MCF 10A (cell line): ENCODE measurements around the gene CD300H. TPM values are rescaled to one million over a fixed set of nuclear protein-coding genes. Genes with fewer than 3 reads are reported as not detected.

ENCODE experiments used
- BruUV-seq: library from RNA; stranded (reverse); fragments of 400-500 nt; replicated peaks from 2 replicates; lab custom pipeline; 2021; lab: Mats Ljungman, UMichigan
- CTCF ChIA-PET: fragments of 300-600 bp; sonication (Branson Sonifier 250); formaldehyde crosslinking; extraction: SDS; loops from one replicate; lab custom pipeline; 2021; ENCODE audit warnings: antibody characterized with exemption, inconsistent platforms; lab: Yijun Ruan, JAX
- POLR2A ChIA-PET: fragments of 300-600, 350-650 bp; sonication (Branson Sonifier 250); formaldehyde crosslinking; extraction: SDS; loops from one replicate; lab custom pipeline; 2020; ENCODE audit warnings: antibody characterized with exemption, inconsistent platforms; lab: Yijun Ruan, JAX
- DNase-seq: peaks from one replicate; pipeline ENCODE4 v3.0.0-alpha.2; 2018; ENCODE audit not compliant: unreplicated experiment
- H3K27ac Mint-ChIP-seq: one replicate; pipeline ENCODE4 v1.8.0; 2022; ENCODE audit warnings: mild to moderate bottlenecking, low read depth, mixed read lengths; ENCODE audit not compliant: unreplicated experiment
- H3K27me3 Mint-ChIP-seq: one replicate; pipeline ENCODE4 v1.8.0; 2022; ENCODE audit warnings: mixed read lengths; ENCODE audit not compliant: insufficient read depth, unreplicated experiment
- H3K36me3 Mint-ChIP-seq: one replicate; pipeline ENCODE4 v1.8.0; 2022; ENCODE audit warnings: mild to moderate bottlenecking, moderate library complexity, mixed read lengths; ENCODE audit not compliant: insufficient read depth, unreplicated experiment
- H3K4me1 Mint-ChIP-seq: one replicate; pipeline ENCODE4 v1.8.0; 2022; ENCODE audit warnings: mixed read lengths; ENCODE audit not compliant: insufficient read depth, unreplicated experiment
- H3K4me3 Mint-ChIP-seq: one replicate; pipeline ENCODE4 v1.8.0; 2022; ENCODE audit warnings: mild to moderate bottlenecking, moderate library complexity, mixed read lengths; ENCODE audit not compliant: unreplicated experiment
- H3K9me3 Mint-ChIP-seq: one replicate; pipeline ENCODE4 v1.8.0; 2022; ENCODE audit warnings: mixed read lengths; ENCODE audit not compliant: unreplicated experiment
- CTCF ChIP-seq: fragments of 200-600 bp; IDR thresholded peaks from one replicate; pipeline ENCODE4 v1.8.0; 2022; ENCODE audit warnings: antibody characterized with exemption, mild to moderate bottlenecking; ENCODE audit not compliant: unreplicated experiment
- intact Hi-C: fragments of 100-400 bp; cut with micrococcal nuclease; formaldehyde crosslinking; loops from 2 replicates; pipeline ENCODE4 v1.14.1; 2022
- total RNA-seq: library from RNA; stranded (reverse); gene quantifications from 2 replicates; pipeline ENCODE4 v1.2.3, GENCODE V29; 2022

Gene CD300H
- total RNA-seq, 1 experiment from 2014 or later: not detected

GRCh38 chr17:74526681-74527080 lies 40.6 kb downstream of the CD300H start:
- intact Hi-C loops: no loop called here
- TF ChIP-seq CTCF: no peak
- BruUV-seq: no TSS peak
- no peak overlapping the region for H3K27ac Mint-ChIP-seq
- H3K4me3 Mint-ChIP-seq: no peak overlapping the region
- no peak for DNase-seq
- no peaks in the 10 kb centered on the region for H3K9me3 Mint-ChIP-seq
- peaks cover 4% of the 10 kb centered on the region for H3K36me3 Mint-ChIP-seq
- H3K4me1 Mint-ChIP-seq: no peaks in the 10 kb centered on the region
- CTCF ChIA-PET: interaction anchor here (0.7 kb wide), 3 partner anchors 25 to 225 kb away, joined by 3 to 4 read pairs (median 3); no protein-coding TSS in a partner anchor
- POLR2A ChIA-PET: interaction anchor here (0.9 kb wide), 1 partner anchor 8 kb away, joined by 3 read pairs; no protein-coding TSS in a partner anchor
- H3K27me3 Mint-ChIP-seq: peaks cover 82% of the 10 kb centered on the region

- intact Hi-C loops: no loop called here
- TF ChIP-seq CTCF: no peak
- H3K4me3 Mint-ChIP-seq: no peak overlapping the region
- H3K36me3 Mint-ChIP-seq: no peaks in the 10 kb centered on the region
- no peaks in the 10 kb centered on the region for H3K9me3 Mint-ChIP-seq
- CTCF ChIA-PET: interaction anchor here (0.7 kb wide), 2 partner anchors 26 to 224 kb away, joined by 3 to 4 read pairs; no protein-coding TSS in a partner anchor
- H3K4me1 Mint-ChIP-seq: peaks cover 3% of the 10 kb centered on the region
- H3K27me3 Mint-ChIP-seq: peaks cover 74% of the 10 kb centered on the region
- POLR2A ChIA-PET: no interaction called here
- BruUV-seq: no TSS peak
- no peak overlapping the region for H3K27ac Mint-ChIP-seq
- DNase-seq: no peak
These were observed 41.5 kb downstream of the CD300H start for GRCh38 chr17:74525781-74526288.

DNA sequence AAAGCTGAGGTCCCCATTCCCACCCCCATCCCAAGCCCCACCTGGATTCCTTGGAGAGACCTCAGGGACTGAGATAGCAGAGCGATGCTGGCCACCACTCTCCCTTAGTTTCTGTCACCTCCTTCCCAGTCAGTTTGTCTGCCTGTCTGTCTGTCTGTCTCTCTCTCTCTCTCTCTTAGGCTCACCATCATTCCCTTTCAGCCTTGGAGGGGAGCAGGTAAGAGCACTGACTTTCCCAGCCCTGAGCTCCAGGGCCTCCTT lies 41.9 kb downstream of the CD300H start:
- H3K9me3 Mint-ChIP-seq: no peaks in the 10 kb centered on the region
- H3K27me3 Mint-ChIP-seq: peaks cover 69% of the 10 kb centered on the region
- peaks cover 5% of the 10 kb centered on the region for H3K4me1 Mint-ChIP-seq
- intact Hi-C loops: no loop called here
- ChIA-PET POLR2A (no interaction called here), CTCF (interaction anchor here (1.2 kb wide), 1 partner anchor 31 kb away, joined by 3 read pairs; no protein-coding TSS in a partner anchor)
- no TSS peak for BruUV-seq
- H3K36me3 Mint-ChIP-seq: no peaks in the 10 kb centered on the region
- no peak for DNase-seq
- no peak overlapping the region for H3K4me3 Mint-ChIP-seq
- no peak for TF ChIP-seq CTCF
- no peak overlapping the region for H3K27ac Mint-ChIP-seq

- no peak for DNase-seq
- Mint-ChIP-seq H3K36me3 (no peaks in the 10 kb centered on the region), H3K9me3 (no peaks in the 10 kb centered on the region), H3K4me3 (no peak overlapping the region), H3K27me3 (peaks cover 64% of the 10 kb centered on the region), H3K27ac (no peak overlapping the region), H3K4me1 (peaks cover 5% of the 10 kb centered on the region)
- no TSS peak for BruUV-seq
- no peak for TF ChIP-seq CTCF
- POLR2A ChIA-PET: no interaction called here
- intact Hi-C loops: no loop called here
- CTCF ChIA-PET: interaction anchor here (1.2 kb wide), 1 partner anchor 31 kb away, joined by 3 read pairs; no protein-coding TSS in a partner anchor
These were observed 42.5 kb downstream of the CD300H start for GRCh38 chr17:74524653-74525464.
